Mucosa of gallbladder (tissue), 1 donor: ENCODE data around the gene ACOT7. TPM values are rescaled to one million over a fixed set of nuclear protein-coding genes. Genes with fewer than 3 reads are reported as not detected.
A peak's percentile ranks its signal among the peaks of the same experiment; 100 is the strongest.

Experiments used
- DNase-seq: peaks from one replicate; pipeline ENCODE4 v3.0.0-alpha.2; 2020; ENCODE audit warnings: low spot score
- total RNA-seq: library from RNA; stranded (reverse); gene quantifications from one replicate; pipeline ENCODE4 v1.2.1, GENCODE V29; 2021
- donor health status: DM: no; HTN: no; CAD: no.

The ACOT7 gene
- total RNA-seq, 1 donor from 2014 or later: 21.4 TPM

DNA sequence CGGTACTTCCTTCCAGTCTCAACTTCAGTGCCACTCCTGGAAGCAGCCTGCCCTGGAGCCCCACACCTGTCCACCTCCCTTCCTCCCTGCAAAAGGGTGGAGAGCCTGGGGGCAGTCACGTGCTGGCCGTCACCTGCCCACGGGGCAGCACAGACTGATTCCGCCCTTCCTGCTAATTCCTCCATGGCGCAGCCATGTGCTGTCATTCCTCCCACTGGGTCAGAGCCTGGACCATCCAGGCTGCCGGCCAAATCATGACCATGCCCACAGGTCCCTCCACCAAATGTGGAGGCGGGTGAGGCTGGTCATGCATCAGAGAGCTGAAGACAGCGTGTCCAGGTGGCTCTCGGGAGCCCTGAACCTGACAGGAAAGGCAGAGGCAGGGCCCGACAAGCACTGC is 108.2 kb downstream of the ACOT7 start:
- no peak for DNase-seq

GRCh38 chr1:6282577-6283270 is 110.8 kb downstream of the ACOT7 start:
- no peak for DNase-seq

GRCh38 chr1:6281511-6282402 is 111.8 kb downstream of the ACOT7 start:
- DNase-seq: no peak

GRCh38 chr1:6280761-6281451 is 112.7 kb downstream of the ACOT7 start:
- peak; percentile 28 for DNase-seq

- DNase-seq: no peak
Measured at GRCh38 chr1:6279613-6280383, 113.8 kb downstream of the ACOT7 start.

DNA sequence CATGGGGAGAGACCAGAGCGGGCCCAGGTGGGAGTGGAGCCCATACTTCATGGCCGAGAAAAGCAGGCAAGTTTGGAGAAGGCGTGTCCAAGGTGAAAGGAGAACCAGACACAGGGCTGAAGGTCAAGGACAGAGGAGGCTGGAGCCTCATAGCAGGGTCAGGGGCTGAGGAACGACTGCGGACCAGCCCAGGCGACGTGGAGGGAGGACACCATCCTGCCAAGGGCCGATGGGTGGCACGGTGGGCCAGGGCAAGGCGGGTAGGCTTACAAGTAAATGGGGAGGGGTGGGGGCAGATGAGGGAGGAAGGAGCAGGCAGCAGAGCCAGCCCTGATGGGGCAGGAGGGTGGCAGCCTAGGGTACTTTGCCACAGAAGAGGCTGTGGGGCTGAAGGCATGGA is 114.5 kb downstream of the ACOT7 start:
- DNase-seq: no peak

- no peak for DNase-seq
Measured at GRCh38 chr1:6278263-6278662, 115.3 kb downstream of the ACOT7 start.

DNA sequence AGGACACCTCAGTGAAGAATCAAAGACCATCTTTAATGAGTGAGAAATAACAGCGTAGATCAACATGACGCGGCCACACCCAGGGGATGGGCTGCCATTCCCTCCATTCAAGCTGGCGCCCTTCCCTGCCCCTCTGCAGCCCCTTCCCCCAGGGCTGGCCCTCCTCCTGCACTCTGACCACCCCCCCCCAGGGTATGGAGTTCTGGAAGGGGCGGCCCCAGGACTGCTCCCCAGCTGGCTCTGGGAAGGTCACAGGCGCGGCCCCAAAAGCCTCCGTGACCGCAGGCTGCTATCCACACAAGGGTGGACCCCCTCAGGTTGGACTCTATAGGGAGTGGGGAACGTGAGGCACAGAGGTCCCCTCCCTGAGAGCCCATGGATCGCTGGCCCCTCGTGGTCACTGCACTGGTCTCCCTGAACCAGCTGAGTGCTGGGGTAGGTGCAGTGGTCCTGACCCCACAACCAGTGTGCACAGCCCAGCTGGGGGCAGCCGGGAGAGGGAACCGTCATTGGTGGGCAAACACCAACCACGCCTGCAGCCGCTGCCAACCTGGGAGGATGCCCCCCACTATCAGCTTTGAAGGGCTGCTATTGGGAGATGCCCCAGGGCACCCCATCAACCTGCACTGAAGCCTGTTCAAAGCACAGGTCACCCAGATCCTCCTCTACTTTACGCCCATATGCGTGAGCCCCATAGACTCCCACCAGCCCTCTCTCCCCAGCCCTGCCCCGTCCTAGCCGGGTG is 116.6 kb downstream of the ACOT7 start:
- DNase-seq: no peak

DNA sequence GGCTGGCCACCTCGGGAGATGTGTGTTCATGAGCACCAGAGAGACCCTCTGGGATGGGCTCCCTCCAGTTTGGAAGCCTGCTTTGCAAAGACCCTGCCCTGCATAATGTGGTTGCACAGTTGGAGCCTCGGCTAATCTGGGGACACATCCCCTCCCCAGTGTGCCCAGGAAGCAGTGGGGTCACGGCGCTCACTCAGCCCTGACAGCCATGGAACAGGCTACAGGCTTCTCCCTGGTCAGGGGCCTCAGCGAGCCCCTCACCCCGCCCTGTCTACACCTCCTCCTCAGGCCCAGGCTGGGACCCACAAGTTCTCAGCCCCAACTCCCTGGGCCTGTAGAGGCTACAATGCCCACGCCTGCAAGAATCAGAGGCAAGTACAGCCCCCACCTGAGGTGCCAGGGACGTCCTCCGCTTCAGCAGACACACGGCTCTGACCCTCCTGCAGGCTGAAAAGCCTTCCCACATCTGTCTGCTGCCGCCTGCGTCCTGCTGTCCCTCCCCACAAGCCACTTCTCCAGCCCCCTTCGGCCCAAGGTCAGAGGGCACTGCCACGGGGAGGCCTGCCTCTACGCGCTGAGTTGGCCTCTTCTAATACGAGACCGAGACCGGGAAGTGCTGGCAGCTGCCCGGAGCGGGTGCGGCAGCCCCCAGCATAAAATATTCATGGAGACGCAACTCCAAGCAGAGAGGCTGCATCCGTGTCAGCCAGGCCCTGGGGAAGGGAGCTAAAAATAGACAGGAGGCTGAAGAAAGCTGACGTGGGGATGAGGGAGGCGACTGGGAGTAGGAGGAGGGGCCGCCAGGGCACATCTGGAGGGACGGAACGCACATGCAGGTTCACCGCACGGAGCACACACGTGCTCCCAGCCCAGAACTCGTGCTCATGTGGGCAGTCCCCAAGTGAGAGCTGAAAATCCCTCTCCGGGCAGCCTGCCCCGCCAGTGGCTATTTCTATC is 117.5 kb downstream of the ACOT7 start:
- peak; percentile 43 for DNase-seq

DNA sequence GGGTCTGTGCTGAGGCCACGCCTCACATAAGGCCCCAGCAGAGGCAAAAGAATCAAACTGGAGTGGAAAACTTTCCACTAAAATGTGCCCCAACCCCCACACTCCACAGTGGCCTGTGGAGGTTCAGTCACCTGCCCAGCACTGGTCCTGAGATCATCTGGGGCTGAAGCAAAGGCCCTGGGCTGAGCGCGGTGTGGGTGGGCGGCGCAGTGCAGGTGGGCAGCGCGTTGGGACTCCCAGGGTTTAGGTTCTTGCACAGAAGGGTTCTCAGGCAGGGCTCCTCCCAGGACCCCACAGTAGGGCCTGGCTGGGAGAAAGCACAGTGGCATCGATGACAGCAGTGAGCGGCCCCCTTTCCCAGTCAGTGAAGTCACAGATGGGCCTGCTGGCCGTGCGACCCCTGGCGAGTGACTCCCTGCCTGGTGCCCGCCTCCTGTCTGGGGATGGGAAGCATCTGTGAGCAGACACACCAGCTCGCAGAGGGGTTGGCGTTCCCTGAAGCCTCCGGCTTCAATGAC is 118.9 kb downstream of the ACOT7 start:
- no peak for DNase-seq

DNA sequence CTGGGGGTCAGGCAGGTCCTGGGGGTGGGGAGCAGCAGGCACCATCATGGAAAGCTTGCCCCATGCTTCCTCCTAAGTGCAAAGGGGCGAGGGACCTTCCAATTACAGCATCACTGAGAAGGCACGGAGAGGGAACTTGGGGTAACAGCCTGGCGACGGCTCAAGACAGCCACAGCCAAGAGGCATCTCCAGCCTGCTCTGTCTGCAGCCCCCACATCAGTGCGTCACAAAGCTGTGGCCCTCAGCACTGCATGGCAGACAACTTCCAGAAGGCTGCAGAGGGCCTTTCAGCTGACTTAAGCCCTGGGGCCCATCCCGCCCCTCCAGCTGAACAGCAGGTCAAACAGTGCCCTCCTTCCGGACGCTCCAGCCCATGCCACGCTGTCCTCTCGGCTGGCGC is 119.5 kb downstream of the ACOT7 start:
- no peak for DNase-seq

- DNase-seq: peak; percentile 24
Measured at GRCh38 chr1:6273380-6273891, 120.1 kb downstream of the ACOT7 start.

- DNase-seq: no peak
Measured at GRCh38 chr1:6272868-6273267, 120.7 kb downstream of the ACOT7 start.

- DNase-seq: no peak
Measured at GRCh38 chr1:6272452-6272851, 121.1 kb downstream of the ACOT7 start.

DNA sequence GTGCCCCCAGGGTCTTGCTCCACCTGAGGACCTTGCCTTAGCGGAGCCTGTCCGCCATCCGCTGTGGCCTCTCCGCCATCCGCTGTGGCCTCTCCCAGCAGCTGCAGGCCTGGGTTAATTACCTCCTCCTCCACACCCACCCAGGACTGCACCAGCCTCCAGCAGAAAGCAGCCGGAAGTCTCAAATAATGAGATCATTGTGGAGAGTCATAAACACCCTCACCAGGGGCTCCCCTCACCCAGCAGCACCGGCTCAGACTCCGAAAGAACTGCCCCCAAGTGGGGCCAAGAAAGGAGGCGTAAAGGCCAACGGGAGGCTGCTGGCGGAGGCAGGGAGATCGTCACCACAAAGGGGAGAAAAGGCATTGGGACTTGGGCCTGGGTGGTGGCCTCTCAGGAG is 122.0 kb downstream of the ACOT7 start:
- no peak for DNase-seq

DNA sequence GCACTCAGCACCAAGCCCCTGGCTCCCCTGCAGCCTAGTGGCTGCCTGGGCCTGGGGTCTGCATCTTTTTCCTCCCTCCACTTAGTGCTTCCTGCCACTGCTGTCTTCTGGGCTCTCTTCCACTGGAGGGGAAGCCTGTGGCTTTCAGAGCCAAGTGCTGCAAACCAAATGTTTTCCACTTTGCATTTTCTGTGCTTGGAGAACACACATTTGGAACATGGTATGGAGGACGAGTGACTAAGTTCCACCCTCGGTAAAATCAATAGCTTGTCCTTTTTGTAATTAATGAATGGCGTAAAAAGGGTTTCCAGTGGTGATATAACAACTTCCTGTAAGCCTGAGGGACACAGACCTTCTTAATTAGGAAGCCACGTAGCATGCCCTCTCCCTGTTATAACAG is 122.6 kb downstream of the ACOT7 start:
- no peak for DNase-seq

GRCh38 chr1:6270401-6270800 is 123.2 kb downstream of the ACOT7 start:
- DNase-seq: no peak

DNA sequence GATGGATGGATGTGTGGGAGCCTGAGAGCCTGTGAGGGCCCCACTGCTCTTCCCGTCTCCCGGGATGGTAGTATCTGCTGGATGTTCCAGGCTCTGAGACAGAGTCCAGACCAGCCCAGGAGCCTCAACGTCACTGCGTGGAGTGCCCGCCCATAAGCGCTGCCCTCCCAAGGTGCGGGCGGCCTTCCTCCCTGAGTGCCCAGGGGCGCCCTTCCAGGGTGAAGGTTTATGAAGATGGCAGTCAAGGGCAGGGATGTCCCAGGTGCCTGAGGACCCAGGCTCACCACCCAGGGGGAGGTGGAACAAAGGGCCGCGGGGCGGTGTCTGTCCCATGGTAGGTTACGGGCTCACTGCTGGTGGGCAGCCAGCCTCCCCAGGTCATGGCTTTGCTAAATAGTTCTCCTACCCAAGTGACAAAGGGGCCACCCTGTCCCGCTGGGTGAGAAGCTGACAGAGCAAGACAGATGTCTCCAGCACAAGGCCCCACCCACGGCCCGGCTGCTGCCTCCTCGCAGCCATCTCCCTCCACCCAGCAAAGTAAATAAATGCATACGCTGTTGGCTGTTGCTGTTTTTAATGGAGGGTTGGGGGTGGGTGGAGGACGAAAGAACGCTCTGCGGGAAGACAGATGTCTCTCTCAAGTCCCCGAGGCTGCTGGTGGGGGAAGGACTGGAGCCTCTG is 123.7 kb downstream of the ACOT7 start:
- DNase-seq: no peak

- DNase-seq: no peak
Measured at GRCh38 chr1:6269296-6269695, 124.3 kb downstream of the ACOT7 start.
